ENCODE data around the gene CTSL.

CTSL gene

GRCh38 chr9:87725900-87726709 is at the start of gene CTSL:
Gene CTSL (plus strand): TSS chr9:87726119. CDS start chr9:87727604, 1,485 bp downstream.
- peak; percentile 46 to 53 (median 50) for DNase-seq (ENCODE audit: low read depth in 3 of 3)

- DNase-seq (ENCODE audit: low read depth in 3 of 3), result no peak
Observed at GRCh38 chr9:87676976-87677775, 48.7 kb upstream of the CTSL start.

- DNase-seq (ENCODE audit: low read depth in 3 of 3), result no peak
Observed at GRCh38 chr9:87677776-87678587, 47.9 kb upstream of the CTSL start.

GRCh38 chr9:87678650-87679355 is 47.1 kb upstream of the CTSL start:
- DNase-seq (ENCODE audit: low read depth in 3 of 3), result no peak

DNA sequence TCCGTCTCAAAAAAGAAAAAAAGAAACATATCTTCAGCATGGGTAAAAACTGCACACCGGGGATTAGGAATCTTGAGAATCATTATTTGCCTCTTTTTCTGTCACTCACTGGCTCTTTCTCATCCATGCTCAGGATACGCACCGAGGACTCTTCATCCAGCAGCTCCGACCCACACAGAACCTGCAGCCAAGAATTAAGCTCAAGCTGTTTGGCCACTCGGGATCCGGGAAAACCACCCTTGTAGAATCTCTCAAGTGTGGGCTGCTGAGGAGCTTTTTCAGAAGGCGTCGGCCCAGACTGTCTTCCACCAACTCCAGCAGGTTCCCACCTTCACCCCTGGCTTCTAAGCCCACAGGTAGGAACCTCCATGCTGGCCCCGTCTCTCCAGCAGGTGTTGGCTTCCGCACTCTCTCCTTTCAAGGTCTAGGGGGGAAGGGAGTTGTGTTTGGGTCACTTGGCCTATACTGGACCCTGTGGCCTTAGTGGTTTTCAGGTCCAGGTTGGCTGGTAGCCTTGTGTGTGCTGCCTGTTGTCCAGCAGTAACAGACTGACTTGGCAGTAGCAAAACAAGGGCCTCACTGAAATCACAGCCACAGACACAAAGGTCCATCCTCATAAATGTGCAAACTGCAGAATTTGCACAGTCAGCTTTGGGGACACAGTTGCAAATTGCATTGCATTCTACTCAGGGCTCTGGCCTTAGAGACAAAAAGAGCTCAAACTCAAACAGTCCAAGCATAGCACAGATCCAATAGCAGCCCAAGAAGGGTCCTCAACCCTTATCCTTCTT is 44.5 kb upstream of the CTSL start:
- DNase-seq (ENCODE audit: low read depth in 3 of 3), result no peak

DNA sequence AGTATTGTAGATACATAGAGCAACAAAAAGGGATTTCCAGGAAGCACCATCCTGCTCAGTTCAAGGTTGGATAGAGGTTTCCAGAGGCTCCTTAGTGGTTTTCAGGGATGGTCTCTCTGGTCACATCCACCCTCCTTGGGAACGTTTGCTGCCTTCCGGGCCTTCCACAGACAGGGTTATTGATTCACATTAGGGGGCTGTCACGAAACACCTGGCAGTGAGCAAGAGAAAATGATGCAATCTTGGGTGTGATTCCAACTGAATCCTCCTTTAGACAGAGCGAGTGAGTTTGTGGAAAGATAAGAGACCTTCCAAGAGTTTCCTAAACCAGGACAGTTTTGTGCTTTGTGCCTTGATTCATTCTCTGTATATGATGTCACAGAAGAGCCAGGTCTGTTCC is 43.8 kb upstream of the CTSL start:
- DNase-seq (ENCODE audit: low read depth in 3 of 3), result no peak

- DNase-seq (ENCODE audit: low read depth in 3 of 3), result no peak
Observed at GRCh38 chr9:87682618-87683017, 43.3 kb upstream of the CTSL start.

DNA sequence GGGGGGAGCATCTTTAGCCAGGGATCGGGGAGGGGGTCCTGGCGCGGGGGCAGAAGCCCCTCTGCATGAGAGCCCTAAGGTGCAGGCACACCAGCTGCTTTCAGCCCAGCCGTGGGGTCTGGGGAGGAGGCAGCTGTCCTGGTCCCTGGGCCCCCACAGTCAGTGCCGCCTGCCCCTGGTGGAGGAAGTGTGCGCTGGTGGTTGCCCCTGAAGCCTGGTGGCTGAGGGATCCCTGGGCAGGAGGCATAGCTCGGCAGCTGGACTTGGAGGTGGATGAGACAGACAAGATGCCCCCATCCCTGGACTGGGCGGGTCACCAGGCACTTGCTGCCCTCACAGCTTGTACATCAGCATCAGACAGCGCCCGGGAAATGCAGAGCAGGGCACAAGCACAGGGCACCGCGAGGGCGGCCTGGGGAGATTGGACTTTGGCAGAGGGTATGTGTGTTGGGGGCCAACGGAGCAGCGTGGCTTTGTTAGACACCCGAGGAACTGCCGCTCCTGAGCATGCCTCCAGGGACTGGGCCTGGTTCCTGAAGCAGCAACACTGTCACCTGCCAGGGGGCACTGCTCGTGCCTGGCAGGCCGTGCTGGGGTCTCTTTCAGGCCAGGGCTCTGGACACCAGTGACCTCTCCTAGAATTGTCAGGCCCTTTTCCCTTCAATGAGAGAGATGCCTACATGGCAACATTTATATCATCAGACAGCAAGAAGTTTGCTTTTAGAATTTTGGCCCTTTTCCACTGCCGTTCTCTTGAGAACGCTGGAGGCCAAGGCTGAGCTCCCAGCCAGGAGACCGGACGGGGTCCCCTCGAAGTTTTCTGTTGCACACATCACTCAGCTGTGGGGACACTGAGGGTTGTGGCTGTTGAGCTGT is 41.9 kb upstream of the CTSL start:
- no peak for DNase-seq (ENCODE audit: low read depth in 3 of 3)

GRCh38 chr9:87684627-87685219 is 41.2 kb upstream of the CTSL start:
- no peak for DNase-seq (ENCODE audit: low read depth in 3 of 3)

DNA sequence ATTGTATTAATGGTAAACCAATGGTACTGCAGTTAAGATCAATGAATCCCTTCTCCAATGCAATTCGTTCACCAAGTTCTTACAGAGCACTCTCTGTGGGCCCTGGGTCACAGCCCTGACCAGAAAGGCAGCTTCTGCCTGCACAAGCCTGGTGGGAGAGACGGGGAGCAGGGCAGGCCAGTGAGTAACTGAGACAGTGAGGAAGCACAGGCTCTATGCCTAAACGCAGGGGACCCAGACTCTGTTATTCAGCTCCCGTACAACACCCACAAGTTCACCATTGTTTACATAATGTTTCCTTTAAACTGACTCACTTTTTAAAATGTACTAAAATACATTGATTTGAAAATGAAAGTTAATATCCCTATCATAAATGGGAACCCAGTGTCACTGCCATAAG is 40.5 kb upstream of the CTSL start:
- DNase-seq (ENCODE audit: low read depth in 3 of 3), result no peak

DNA sequence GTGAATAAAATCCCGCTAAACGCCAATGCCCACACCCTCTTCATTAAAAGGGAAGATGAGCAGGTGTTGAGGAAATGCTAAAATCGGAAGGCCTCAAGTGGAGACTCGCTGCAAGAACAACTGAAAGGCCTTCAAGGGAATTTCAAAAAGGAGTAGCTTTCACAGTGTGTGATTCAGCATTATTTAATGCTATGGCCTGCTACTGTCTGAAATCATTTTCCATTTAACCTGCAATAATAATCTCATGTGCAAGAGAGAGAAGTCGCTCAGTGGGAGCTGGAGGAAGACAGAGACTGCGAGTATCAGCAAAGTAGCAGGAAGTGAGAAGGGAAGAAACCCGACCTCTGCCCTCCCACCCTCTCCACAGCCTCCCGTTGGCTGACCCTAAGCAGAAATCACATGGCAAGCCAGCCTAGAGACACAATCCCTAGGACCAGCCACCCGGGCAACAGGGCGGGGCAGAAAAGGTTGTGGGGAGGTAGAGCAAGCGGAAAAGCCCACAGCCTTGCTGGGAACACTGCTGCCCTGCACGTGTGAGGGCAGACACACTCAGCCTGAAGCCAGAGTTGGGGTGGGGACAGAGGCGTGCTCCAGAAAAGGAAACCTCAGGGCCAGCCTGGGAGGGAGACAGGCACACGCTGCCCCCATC is 39.9 kb upstream of the CTSL start:
- no peak for DNase-seq (ENCODE audit: low read depth in 3 of 3)

DNA sequence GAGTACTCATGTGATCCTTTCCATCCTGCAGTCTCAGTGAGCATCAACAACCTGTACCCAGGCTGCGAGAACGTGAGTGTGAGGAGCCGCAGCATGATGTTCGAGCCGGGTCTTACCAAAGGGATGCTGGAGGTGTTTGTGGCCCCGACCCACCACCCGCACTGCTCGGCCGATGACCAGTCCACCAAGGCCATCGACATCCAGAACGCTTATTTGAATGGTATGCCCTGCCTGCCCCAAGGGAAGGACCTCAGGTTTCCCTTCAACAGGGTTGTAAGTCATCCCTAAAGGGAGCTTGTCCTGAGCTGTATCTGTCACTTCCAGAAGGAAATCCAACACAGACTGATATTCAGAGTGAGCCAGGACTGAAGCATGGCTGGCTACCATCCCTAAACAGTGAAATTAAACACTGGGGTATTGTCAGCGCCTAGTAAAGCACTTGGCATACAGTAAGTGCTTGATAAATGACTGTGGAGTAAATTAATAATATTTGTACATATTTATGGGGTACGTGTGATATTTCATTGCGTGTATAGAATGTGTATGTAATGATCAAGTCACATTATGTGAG is 39.3 kb upstream of the CTSL start:
- no peak for DNase-seq (ENCODE audit: low read depth in 3 of 3)

GRCh38 chr9:87687207-87687606 is 38.7 kb upstream of the CTSL start:
- no peak for DNase-seq (ENCODE audit: low read depth in 3 of 3)

- no peak for DNase-seq (ENCODE audit: low read depth in 3 of 3)
Observed at GRCh38 chr9:87694236-87694755, 31.6 kb upstream of the CTSL start.

- DNase-seq (ENCODE audit: low read depth in 3 of 3), result no peak
Observed at GRCh38 chr9:87695523-87695922, 30.4 kb upstream of the CTSL start.

DNA sequence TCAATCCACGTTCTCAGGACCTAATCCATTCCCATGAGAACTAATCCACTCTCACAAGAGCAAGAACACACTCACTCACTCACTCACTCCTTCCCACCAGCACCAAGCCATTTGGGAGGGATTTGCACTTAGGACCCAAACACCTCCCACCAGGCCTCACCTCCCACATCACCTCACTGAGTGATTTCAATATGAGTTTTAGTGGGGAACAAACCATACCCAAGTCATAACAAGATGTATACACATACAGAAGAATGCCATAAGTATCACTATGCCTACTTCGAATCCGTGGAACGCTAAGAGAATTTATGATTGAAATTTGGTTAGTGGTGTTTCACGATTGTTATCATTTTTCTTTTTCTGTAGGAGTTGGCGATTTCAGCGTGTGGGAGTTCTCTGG is 29.3 kb upstream of the CTSL start:
- no peak for DNase-seq (ENCODE audit: low read depth in 3 of 3)

DNA sequence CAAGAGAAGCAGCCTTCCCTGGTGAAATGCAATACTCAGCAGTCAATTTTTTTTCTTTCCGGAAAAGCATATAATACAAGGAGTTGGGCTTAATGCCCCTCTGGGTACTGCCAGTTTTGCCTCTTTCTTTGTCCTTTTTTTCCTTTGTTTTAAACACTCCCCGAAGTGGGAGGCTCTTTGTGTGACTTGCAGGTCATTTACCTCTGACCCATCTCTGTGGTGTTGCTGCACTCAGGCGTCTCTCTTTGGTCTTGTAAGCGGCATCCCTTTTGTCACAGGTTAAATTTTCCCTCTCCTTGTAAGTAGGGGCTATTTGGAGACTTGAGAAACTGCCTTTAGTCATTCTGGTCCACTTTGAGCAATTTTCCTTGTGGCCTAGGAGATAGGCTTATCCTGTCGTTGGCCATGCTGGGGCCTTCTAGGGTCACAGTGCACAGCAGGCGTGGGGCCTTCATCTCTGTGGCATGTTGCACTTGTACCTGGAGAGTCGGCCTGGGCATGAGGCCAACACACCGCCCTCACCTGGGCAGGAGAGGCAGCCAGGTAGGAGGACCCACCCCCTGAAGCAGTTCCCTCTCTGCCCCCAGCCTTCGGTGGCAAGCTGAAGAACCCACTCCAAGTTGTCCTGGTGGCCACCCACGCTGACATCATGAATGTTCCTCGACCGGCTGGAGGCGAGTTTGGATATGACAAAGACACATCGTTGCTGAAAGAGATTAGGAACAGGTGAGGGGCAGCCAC is 27.7 kb upstream of the CTSL start:
- DNase-seq (ENCODE audit: low read depth in 3 of 3), result no peak

DNA sequence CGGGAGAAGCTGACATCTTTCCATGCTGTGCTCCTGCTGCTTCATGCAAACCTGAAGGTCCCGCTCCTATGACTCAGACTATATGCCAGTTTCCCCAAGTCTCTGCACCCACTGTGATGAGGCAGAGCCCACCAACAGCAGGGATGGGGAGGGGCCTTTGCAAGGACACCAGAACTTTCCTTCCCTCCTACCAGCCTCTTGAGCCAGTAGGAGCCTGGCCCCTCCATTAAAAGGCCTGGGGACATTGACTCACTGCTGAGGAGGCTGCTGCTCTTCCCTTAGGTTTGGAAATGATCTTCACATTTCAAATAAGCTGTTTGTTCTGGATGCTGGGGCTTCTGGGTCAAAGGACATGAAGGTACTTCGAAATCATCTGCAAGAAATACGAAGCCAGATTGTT is 26.1 kb upstream of the CTSL start:
- no peak for DNase-seq (ENCODE audit: low read depth in 3 of 3)
